ENCODE results near the gene SAMD15.

- TF ChIP-seq, protein P1, sequence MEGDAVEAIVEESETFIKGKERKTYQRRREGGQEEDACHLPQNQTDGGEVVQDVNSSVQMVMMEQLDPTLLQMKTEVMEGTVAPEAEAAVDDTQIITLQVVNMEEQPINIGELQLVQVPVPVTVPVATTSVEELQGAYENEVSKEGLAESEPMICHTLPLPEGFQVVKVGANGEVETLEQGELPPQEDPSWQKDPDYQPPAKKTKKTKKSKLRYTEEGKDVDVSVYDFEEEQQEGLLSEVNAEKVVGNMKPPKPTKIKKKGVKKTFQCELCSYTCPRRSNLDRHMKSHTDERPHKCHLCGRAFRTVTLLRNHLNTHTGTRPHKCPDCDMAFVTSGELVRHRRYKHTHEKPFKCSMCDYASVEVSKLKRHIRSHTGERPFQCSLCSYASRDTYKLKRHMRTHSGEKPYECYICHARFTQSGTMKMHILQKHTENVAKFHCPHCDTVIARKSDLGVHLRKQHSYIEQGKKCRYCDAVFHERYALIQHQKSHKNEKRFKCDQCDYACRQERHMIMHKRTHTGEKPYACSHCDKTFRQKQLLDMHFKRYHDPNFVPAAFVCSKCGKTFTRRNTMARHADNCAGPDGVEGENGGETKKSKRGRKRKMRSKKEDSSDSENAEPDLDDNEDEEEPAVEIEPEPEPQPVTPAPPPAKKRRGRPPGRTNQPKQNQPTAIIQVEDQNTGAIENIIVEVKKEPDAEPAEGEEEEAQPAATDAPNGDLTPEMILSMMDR (IDR thresholded peaks at IDR 0.05 in 4 of 5, conservative IDR thresholded peaks at IDR 0.05 in 1 of 5): no peak
- no peak for TF ChIP-seq POLR2A (IDR thresholded peaks at IDR 0.05)
Observed at GRCh38 chr14:77407158-77407557, 30.0 kb downstream of the SAMD15 start.
